Measurements from ENCODE around the gene MYO7A.

MYO7A gene

GRCh38 chr11:77121096-77121640 lies 6.9 kb upstream of the MYO7A start:
- Histone ChIP-seq H3K4me3 (ENCODE audit: low read depth in 1 of 2, low read length in 2 of 2) (no peak overlapping the region), H3K79me2 (ENCODE audit: insufficient read depth, low read length) (no peaks in the 10 kb centered on the region), H3K27me3 (ENCODE audit: insufficient read depth, low read length, poor library complexity) (no peaks in the 10 kb centered on the region), H2AFZ (ENCODE audit: low read depth, low read length) (no peak overlapping the region), H3K4me1 (ENCODE audit: insufficient read depth, low read length) (peaks cover 7% of the 10 kb centered on the region), H3K9me3 (ENCODE audit: insufficient read depth, low read length, severe bottlenecking) (no peaks in the 10 kb centered on the region), H3K4me2 (ENCODE audit: insufficient read depth, low read length) (no peak overlapping the region), H3K27ac (ENCODE audit: low read length) (no peak overlapping the region; the same call in 1 of the 2 replicates), H4K20me1 (ENCODE audit: insufficient read depth, low read length) (no peaks in the 10 kb centered on the region), H3K9ac (ENCODE audit: low read depth, low read length) (no peak overlapping the region), H3K36me3 (ENCODE audit: insufficient read depth, low read length) (no peaks in the 10 kb centered on the region; the same call in 1 of the 2 replicates)
- no peak for TF ChIP-seq CTCF (IDR thresholded peaks at IDR 0.05; ENCODE audit: borderline replicate concordance, extremely low read depth, low read length, poor library complexity, severe bottlenecking)
- TF ChIP-seq EZH2 (IDR thresholded peaks at IDR 0.05; ENCODE audit: borderline replicate concordance, low read depth, low read length, severe bottlenecking), result no peak
- peak; percentile 23 for DNase-seq
- peak; percentile 55 for ATAC-seq (ENCODE audit: insufficient read depth, low read depth)

- Histone ChIP-seq H3K9ac (ENCODE audit: low read depth, low read length) (no peak overlapping the region), H3K9me3 (ENCODE audit: insufficient read depth, low read length, severe bottlenecking) (no peaks in the 10 kb centered on the region), H3K79me2 (ENCODE audit: insufficient read depth, low read length) (no peaks in the 10 kb centered on the region), H4K20me1 (ENCODE audit: insufficient read depth, low read length) (no peaks in the 10 kb centered on the region), H3K4me1 (ENCODE audit: insufficient read depth, low read length) (peaks cover 7% of the 10 kb centered on the region), H3K27me3 (ENCODE audit: insufficient read depth, low read length, poor library complexity) (no peaks in the 10 kb centered on the region), H3K27ac (ENCODE audit: low read length) (no peak overlapping the region), H3K4me3 (ENCODE audit: low read depth in 1 of 2, low read length in 2 of 2) (no peak overlapping the region), H3K4me2 (ENCODE audit: insufficient read depth, low read length) (no peak overlapping the region), H2AFZ (ENCODE audit: low read depth, low read length) (no peak overlapping the region), H3K36me3 (ENCODE audit: insufficient read depth, low read length) (no peaks in the 10 kb centered on the region; the same call in 1 of the 2 replicates)
- DNase-seq (no peak), ATAC-seq (ENCODE audit: insufficient read depth, low read depth) (no peak)
- TF ChIP-seq EZH2 (IDR thresholded peaks at IDR 0.05; ENCODE audit: borderline replicate concordance, low read depth, low read length, severe bottlenecking), result no peak
- no peak for TF ChIP-seq CTCF (IDR thresholded peaks at IDR 0.05; ENCODE audit: borderline replicate concordance, extremely low read depth, low read length, poor library complexity, severe bottlenecking)
Measured at GRCh38 chr11:77121876-77122575, 6.0 kb upstream of the MYO7A start.

- no peak overlapping the region for H3K4me2 ChIP-seq (ENCODE audit: insufficient read depth, low read length)
- peaks cover 7% of the 10 kb centered on the region for H3K4me1 ChIP-seq (ENCODE audit: insufficient read depth, low read length)
- H3K79me2 ChIP-seq (ENCODE audit: insufficient read depth, low read length), result no peaks in the 10 kb centered on the region
Measured at GRCh38 chr11:77122576-77123212, 5.4 kb upstream of the MYO7A start.

More at GRCh38 chr11:77122576-77123212, 5.4 kb upstream of the MYO7A start:
- no peak overlapping the region for H2AFZ ChIP-seq (ENCODE audit: low read depth, low read length)
- H3K9me3 ChIP-seq (ENCODE audit: insufficient read depth, low read length, severe bottlenecking), result no peaks in the 10 kb centered on the region
- TF ChIP-seq EZH2 (IDR thresholded peaks at IDR 0.05; ENCODE audit: borderline replicate concordance, low read depth, low read length, severe bottlenecking) (no peak), CTCF (IDR thresholded peaks at IDR 0.05; ENCODE audit: borderline replicate concordance, extremely low read depth, low read length, poor library complexity, severe bottlenecking) (no peak)
- no peaks in the 10 kb centered on the region; the same call in 1 of the 2 replicates for H3K36me3 ChIP-seq (ENCODE audit: insufficient read depth, low read length)
- no peaks in the 10 kb centered on the region for H4K20me1 ChIP-seq (ENCODE audit: insufficient read depth, low read length)
- ATAC-seq (ENCODE audit: insufficient read depth, low read depth), result no peak
- no peak overlapping the region for H3K27ac ChIP-seq (ENCODE audit: low read length)
- H3K4me3 ChIP-seq (ENCODE audit: low read depth in 1 of 2, low read length in 2 of 2), result no peak overlapping the region
- H3K9ac ChIP-seq (ENCODE audit: low read depth, low read length), result no peak overlapping the region
- no peaks in the 10 kb centered on the region for H3K27me3 ChIP-seq (ENCODE audit: insufficient read depth, low read length, poor library complexity)
- DNase-seq, result no peak

All from DND-41 (cell line).